ENCODE measurements around the gene CARHSP1. TPM values are rescaled to one million over a fixed set of nuclear protein-coding genes. Genes with fewer than 3 reads are reported as not detected.

Gene CARHSP1
- total and polyA plus RNA-seq, 7 donors: 32.1 to 154 (median 79.5) TPM

- TF ChIP-seq EP300 (IDR thresholded peaks at IDR 0.05) (no peak), POLR2A (IDR thresholded peaks at IDR 0.05) (no peak), POLR2AphosphoS5 (IDR thresholded peaks at IDR 0.05) (no peak), CTCF (IDR thresholded peaks at IDR 0.05) (no peak)
- no peak for DNase-seq
- Histone ChIP-seq H3K36me3 (peaks cover 44 to 100% (median 71%) of the 10 kb centered on the region in 4 donors), H3K4me1 (no peaks in the 10 kb centered on the region), H3K9me3 (no peaks in the 10 kb centered on the region), H3K27ac (no peak overlapping the region), H3K27me3 (no peaks in the 10 kb centered on the region), H3K4me3 (no peak overlapping the region)
- intact Hi-C loops (cut with DNase I): no loop called here
- WGBS, 2 donors: 90% methylated on average over 14 of the region's 14 CpGs
These were observed 37.2 kb upstream of the CARHSP1 start for GRCh38 chr16:8905795-8906591.

- intact Hi-C loops (cut with DNase I): no loop called here
- H3K36me3 ChIP-seq: peaks cover 52 to 100% (median 74%) of the 10 kb centered on the region in 4 donors
- WGBS, 2 donors: 52 to 72% methylated on average over 13 of the region's 13 CpGs
These were observed 36.5 kb upstream of the CARHSP1 start for GRCh38 chr16:8905168-8905762.

GRCh38 chr16:8904018-8904430 is 35.2 kb upstream of the CARHSP1 start:
- Histone ChIP-seq H3K36me3 (peaks cover 57 to 100% (median 77%) of the 10 kb centered on the region in 4 donors), H3K27ac (no peak overlapping the region), H3K27me3 (no peaks in the 10 kb centered on the region), H3K4me3 (no peak overlapping the region), H3K9me3 (no peaks in the 10 kb centered on the region), H3K4me1 (no peaks in the 10 kb centered on the region)
- no peak for DNase-seq
- intact Hi-C loops (cut with DNase I): loop anchor here (5.0 kb wide), 1 partner anchor 103 kb away; no protein-coding TSS in a partner anchor
- WGBS, 2 donors: 86 to 95% methylated on average over 8 of the region's 8 CpGs
- TF ChIP-seq POLR2AphosphoS5 (IDR thresholded peaks at IDR 0.05): no peak
- TF ChIP-seq EP300 (IDR thresholded peaks at IDR 0.05): no peak

More at GRCh38 chr16:8905168-8905762, 36.5 kb upstream of the CARHSP1 start:
- Histone ChIP-seq H3K27ac (no peak overlapping the region), H3K27me3 (no peaks in the 10 kb centered on the region), H3K4me3 (no peak overlapping the region), H3K4me1 (no peaks in the 10 kb centered on the region), H3K9me3 (no peaks in the 10 kb centered on the region)
- TF ChIP-seq POLR2A (IDR thresholded peaks at IDR 0.05) (no peak), CTCF (IDR thresholded peaks at IDR 0.05) (peak in 1 of 4 experiments; percentile 17)
- no peak for DNase-seq

DNA sequence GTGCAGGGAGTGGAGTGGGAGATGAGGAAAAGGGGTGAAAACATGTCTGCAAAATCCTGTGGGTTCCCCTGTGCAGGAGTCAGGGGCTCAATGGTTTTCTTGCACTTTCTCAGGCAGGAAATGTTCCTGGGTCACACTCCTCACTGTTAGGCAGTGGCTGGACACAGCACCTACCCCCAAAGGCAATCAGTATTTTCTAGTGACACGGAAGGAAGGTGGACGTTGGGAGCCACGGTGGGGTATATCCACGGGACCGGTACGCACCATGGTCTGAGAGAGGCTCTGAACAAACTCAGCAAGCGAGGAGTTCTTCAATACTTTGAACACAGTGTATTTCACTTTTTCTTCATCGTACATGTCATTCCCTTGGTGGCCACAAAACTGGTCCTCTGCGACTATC is 34.2 kb upstream of the CARHSP1 start:
- H3K36me3 ChIP-seq: peaks cover 63 to 100% (median 82%) of the 10 kb centered on the region in 4 donors
- TF ChIP-seq POLR2AphosphoS5 (IDR thresholded peaks at IDR 0.05) (no peak), EP300 (IDR thresholded peaks at IDR 0.05) (no peak), POLR2A (IDR thresholded peaks at IDR 0.05) (no peak), CTCF (IDR thresholded peaks at IDR 0.05) (no peak)
- no peaks in the 10 kb centered on the region for H3K9me3 ChIP-seq
- no peak overlapping the region for H3K27ac ChIP-seq
- H3K4me3 ChIP-seq: no peak overlapping the region
- H3K4me1 ChIP-seq: no peaks in the 10 kb centered on the region
- WGBS, 2 donors: 94 to 95% methylated on average over 9 of the region's 9 CpGs
- no peak for DNase-seq
- intact Hi-C loops (cut with DNase I): loop anchor here (5.0 kb wide), 1 partner anchor 104 kb away; no protein-coding TSS in a partner anchor
- H3K27me3 ChIP-seq: no peaks in the 10 kb centered on the region

- WGBS, 2 donors: 70 to 86% methylated on average over 13 of the region's 13 CpGs
- Histone ChIP-seq H3K36me3 (peaks cover 58 to 100% (median 87%) of the 10 kb centered on the region in 4 donors), H3K4me1 (no peaks in the 10 kb centered on the region), H3K27ac (no peak overlapping the region), H3K4me3 (no peak overlapping the region), H3K9me3 (no peaks in the 10 kb centered on the region), H3K27me3 (no peaks in the 10 kb centered on the region)
- TF ChIP-seq POLR2AphosphoS5 (IDR thresholded peaks at IDR 0.05): no peak
- no peak for TF ChIP-seq EP300 (IDR thresholded peaks at IDR 0.05)
- no peak for TF ChIP-seq CTCF (IDR thresholded peaks at IDR 0.05)
- TF ChIP-seq POLR2A (IDR thresholded peaks at IDR 0.05): no peak
- intact Hi-C loops (cut with DNase I): loop anchor here (5.0 kb wide), 1 partner anchor 106 kb away; no protein-coding TSS in a partner anchor
- DNase-seq: no peak
These were observed 32.6 kb upstream of the CARHSP1 start for GRCh38 chr16:8901320-8901861.
